ENCODE measurements around the gene SPATA31C2.

DNA sequence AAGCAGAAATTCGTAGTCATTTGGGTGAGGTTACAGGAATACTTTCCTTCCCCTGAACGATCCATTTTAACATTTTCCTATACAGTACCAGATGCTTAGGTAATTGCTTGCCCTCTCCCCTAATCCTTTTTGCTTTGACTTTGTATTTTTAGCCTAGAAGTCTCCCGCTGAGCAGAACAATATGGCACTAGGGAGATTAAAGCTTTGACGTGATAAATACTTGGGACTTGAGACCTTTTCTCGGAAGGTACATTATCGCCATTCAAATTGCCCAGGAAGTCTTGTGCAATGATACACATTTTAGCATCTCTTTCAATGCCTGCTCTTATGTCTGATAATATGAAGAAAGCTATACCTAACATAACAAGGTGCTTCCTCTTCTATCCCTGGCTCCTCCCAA is 22.9 kb upstream of the SPATA31C2 start:
- TF ChIP-seq, protein P1, sequence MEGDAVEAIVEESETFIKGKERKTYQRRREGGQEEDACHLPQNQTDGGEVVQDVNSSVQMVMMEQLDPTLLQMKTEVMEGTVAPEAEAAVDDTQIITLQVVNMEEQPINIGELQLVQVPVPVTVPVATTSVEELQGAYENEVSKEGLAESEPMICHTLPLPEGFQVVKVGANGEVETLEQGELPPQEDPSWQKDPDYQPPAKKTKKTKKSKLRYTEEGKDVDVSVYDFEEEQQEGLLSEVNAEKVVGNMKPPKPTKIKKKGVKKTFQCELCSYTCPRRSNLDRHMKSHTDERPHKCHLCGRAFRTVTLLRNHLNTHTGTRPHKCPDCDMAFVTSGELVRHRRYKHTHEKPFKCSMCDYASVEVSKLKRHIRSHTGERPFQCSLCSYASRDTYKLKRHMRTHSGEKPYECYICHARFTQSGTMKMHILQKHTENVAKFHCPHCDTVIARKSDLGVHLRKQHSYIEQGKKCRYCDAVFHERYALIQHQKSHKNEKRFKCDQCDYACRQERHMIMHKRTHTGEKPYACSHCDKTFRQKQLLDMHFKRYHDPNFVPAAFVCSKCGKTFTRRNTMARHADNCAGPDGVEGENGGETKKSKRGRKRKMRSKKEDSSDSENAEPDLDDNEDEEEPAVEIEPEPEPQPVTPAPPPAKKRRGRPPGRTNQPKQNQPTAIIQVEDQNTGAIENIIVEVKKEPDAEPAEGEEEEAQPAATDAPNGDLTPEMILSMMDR (conservative IDR thresholded peaks at IDR 0.05), result no peak
- no peak for TF ChIP-seq EZH2 (IDR thresholded peaks at IDR 0.05; ENCODE audit: low read depth)
